Effector CD4-positive, alpha-beta T cell (primary cell): ENCODE results near the gene MMP14.
"Not testable (repeated sequence)": the region's sequence is repeated elsewhere in the genome, so short reads cannot be mapped to it uniquely, and the experiment has no call there.

Experiments
- DNase-seq: peaks from one replicate; pipeline ENCODE4 v3.0.0-alpha.2; 2020
- total RNA-seq: gene quantifications from one replicate; lab custom pipeline; 2026; lab: John Stamatoyannopoulos, UW

Gene MMP14
- total RNA-seq, result 1.5 reads per million

DNA sequence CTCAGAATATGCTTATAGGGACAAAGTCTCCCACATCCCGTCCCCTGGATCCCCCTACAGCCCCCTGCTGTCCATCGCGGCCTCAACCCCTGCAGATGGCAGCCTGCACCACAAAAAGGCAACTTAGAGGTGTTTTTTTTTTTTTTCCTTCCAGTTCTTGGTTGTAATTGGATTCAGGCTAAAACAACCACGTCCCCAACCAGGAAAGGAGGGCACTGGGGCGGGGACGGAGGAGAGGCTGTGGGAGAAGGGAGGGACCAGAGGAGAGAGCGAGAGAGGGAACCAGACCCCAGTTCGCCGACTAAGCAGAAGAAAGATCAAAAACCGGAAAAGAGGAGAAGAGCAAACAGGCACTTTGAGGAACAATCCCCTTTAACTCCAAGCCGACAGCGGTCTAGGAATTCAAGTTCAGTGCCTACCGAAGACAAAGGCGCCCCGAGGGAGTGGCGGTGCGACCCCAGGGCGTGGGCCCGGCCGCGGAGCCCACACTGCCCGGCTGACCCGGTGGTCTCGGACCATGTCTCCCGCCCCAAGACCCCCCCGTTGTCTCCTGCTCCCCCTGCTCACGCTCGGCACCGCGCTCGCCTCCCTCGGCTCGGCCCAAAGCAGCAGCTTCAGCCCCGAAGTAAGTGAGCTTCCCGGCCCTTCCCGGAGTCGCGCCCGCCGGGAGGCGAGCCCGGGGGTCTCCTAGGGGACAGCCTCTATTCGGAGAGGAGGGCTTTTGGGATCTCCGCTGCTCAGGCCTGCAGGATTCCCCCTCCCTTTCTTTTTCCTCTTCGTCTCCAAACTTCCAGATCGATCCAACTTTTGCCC, at the start of gene MMP14:
MMP14 (plus strand) TSS at position 285 of the 813 bp plus-strand sequence; CDS start at position 518, 233 bp downstream.
- DNase-seq, result no peak

DNA sequence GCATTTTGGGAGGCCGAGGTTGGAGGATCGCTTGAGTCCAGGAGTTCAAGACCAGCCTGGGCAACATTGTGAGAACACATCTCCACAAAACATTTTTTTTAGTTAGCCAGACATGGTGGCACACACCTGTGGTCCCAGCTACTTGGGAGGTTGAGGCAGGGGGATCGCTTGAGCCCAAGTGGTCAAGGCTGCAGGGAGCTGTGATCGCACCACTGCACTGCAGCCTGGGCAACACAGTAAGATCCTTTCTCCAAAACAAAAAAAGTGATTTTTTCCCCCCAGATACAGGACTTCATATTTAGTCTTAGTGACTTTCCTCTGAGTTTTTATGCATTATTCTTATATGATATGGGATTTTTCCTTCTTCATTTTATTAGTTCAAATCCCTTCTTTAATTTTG, 49.7 kb upstream of the MMP14 start:
- no peak for DNase-seq

- no peak for DNase-seq
Measured at GRCh38 chr14:22791301-22791700, 45.1 kb upstream of the MMP14 start.

GRCh38 chr14:22792158-22792557, 44.2 kb upstream of the MMP14 start:
- no peak for DNase-seq

- DNase-seq, result not testable (repeated sequence)
Measured at GRCh38 chr14:22793550-22793949, 42.8 kb upstream of the MMP14 start.

GRCh38 chr14:22793976-22794375, 42.4 kb upstream of the MMP14 start:
- DNase-seq, result no peak

GRCh38 chr14:22794551-22794951, 41.8 kb upstream of the MMP14 start:
- DNase-seq, result no peak

- no peak for DNase-seq
Measured at GRCh38 chr14:22796087-22796707, 40.2 kb upstream of the MMP14 start.

DNA sequence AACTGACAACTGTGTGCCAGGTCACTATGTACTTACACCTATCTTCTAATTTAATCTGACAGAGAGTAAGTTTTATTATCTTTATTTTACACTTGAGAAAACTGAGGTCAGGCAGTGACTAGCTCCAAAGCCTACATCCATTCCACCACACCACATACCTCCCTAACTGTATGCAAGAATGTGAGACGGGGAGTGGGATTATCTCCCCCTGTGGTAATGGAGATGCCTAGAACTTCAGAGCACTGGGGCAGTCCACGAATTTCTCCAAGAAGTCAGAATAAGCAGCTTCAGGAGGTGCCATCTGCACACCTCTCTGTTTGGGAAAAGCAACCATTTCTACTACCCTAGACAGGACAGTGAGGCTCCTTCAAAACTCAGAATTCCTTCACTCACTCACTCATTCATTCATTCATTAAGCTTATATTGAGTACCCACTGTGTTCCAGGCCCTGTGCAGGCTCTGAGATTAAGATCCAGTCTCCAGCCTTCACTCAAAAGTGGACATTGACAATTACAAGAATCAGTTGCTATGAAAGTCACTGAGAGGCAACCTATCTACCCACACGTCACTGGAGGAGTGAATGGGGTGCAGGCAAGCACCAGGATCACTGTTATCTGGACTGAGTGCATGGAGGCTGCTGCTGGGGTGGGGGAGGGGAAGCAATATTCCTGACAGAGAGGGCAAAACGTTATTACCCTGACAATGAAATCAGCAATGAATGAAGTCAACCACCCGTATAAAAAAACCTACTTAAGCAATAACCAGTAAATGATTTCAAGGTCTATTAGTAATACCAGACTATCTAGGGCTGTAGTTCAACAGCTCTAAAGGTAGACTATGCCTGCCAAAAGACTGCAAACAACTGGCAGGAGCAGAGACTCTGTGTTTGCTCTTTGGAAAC, 39.1 kb upstream of the MMP14 start:
- no peak for DNase-seq

- no peak for DNase-seq
Measured at GRCh38 chr14:22798528-22798927, 37.9 kb upstream of the MMP14 start.

DNA sequence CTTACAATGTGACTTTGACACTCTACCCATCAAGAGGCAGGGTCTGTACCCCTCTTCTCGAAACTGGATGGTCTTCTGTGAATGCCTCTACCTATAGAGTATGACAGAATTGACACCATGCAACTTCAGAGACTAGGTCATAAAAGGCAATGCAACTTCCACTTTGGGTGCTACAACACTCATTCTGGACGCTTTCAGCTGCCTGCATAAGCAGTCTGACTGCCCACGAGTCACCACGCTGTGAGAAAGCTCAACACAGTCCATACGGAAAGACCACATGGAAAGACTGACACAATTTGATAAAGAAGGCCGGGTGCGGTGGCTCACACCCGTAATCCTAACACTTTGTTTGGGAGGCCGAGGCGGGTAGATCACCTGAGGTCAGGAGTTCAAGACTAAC, 36.0 kb upstream of the MMP14 start:
- DNase-seq, result no peak

DNA sequence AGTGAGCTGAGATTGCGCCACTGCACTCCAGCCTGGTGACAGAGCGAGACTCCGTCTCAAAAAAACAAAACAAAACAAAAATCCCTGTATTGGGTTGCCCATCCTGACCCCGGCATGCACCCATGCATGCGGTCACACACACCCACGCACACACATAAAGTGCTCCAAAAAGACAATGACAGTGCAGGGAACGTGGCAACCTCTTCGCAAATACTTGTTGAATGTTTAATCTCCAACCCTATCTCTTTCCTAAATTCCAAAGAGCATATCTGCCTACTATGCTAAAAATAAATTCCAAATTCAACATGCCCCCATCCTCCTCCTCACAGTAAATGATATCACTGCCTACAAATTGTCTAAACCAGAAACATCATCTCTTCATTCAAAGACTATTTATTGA, 34.7 kb upstream of the MMP14 start:
- DNase-seq, result no peak

DNA sequence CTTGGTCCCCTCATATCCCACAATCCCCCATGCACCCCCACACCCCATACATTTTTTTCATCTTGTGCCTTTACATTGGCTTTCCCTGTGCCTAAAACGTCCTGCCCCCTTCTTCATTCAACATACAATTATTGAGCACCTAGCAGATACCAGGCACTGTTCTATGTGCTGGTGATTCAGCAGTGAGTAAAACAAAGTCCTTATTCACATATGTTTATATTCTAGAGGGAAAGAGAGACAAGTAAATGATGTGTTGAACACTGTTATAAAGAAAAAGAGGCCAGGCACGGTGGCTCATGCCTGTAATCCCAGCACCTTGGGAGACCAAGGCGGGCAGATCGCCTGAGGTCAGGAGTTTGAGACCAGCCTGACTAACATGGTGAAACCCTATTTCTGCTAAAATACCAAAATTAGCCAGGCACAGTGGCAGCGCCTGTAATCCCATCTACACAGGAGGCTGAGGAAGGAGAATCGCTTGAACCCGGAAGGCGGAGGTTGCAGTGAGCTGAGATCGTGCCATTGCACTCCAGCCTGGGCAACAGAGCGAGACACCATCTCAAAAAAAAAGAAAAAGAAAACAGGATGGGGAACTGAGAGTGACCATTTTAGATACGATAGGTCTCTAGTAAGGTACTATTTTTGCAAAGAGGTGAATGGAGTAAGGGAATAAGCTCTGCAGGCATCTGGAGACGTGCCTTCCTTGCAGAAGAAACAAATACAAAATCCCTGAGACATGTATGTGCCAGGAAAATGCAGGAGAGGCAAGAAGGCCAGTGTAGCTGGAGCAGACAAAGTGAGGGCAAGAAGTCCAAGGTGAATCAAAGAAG, 33.3 kb upstream of the MMP14 start:
- DNase-seq, result no peak

GRCh38 chr14:22803687-22803974, 32.8 kb upstream of the MMP14 start:
- DNase-seq, result no peak

DNA sequence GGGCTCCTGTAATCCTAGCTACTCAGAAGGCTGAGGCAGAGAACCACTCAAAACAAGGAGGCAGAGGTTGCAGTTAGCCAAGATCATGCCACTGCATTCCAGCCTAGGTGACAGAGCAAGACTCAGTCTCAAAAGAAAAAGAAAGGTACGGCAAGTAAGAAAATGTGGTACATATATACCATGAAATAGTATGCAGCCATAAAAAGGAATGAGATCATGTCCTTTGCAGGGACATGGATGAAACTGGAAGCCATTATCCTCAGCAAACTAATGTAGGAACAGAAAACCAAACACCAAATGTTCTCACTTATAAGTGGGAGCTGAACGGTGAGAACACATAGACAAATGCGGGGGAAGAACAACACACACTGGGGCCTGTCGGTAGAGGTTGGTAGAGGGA, 31.1 kb upstream of the MMP14 start:
- DNase-seq, result not testable (repeated sequence)

- no peak for DNase-seq
Measured at GRCh38 chr14:22807432-22808087, 28.8 kb upstream of the MMP14 start.

- DNase-seq, result no peak
Measured at GRCh38 chr14:22808388-22809209, 27.8 kb upstream of the MMP14 start.

GRCh38 chr14:22811722-22812121, 24.7 kb upstream of the MMP14 start:
- DNase-seq, result no peak

DNA sequence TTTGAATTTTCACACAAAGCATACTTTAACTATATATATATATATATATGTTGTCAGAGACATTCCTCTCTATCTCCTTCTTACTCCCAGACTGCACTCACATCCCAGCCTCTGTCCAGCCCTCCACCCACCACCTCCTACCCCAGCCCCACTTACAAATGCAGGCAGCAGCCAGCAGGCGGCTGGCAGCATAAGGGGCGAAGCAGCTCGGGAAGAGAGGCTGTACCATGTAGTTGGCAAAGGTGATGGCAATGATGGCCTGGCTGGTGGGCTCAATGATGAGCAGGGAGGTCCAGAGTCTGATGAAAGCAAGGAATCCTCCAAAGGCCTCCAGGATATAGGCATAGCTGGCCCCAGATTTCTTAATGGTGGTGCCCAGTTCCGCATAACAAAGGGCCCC, 23.6 kb upstream of the MMP14 start:
- DNase-seq, result no peak

DNA sequence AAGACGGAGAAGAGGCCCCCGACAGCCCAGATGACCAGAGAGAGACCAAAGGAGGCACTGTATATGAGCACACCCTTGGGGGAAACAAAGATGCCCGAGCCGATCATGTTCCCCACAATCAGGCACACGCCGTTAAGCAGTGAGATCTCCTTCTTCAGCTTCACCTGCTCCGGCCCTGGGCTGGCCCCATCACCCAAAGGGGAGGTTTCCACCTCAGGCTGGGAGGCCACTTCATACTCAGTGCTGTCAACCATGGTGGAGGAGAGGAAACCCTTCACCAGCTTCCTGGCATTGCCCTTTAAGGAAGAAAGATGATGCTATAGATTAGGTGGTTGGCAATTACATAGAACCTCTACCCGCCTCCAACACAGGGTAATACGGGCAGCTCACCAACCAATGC, 23.2 kb upstream of the MMP14 start:
- DNase-seq, result no peak

DNA sequence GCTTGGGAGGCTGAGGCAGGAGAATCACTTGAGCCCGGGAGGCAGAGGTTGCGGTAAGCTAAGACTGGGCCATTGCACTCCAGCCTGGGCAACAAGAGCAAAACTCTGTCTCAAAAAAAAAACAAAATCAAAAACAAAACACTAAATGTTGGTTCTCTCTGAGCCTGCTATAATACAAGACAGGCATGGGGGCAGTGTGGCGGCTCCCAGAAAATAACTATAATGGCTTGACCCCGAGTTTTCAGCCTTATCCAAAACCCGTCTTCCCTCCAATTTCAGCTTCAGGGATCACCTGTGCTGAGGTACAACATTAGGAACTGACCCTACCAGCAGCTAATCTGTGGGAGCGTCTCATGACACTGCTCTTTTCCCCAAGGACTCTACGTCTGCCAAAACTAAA, 22.0 kb upstream of the MMP14 start:
- no peak for DNase-seq
